OCI-LY7 (cell line): ENCODE results near the gene IFNK. TPM values are rescaled to one million over a fixed set of nuclear protein-coding genes. Genes with fewer than 3 reads are reported as not detected.

Source experiments
- Bru-seq: library from RNA; stranded (reverse); fragments of 400-500 nt; gene quantifications from one replicate; lab custom pipeline; 2021; lab: Mats Ljungman, UMichigan
- BruChase-seq, 2 experiments: library from RNA; stranded (reverse); fragments of 400-500 nt; gene quantifications; one replicate each; lab custom pipeline; 2021; lab: Mats Ljungman, UMichigan
- BruUV-seq: library from RNA; stranded (reverse); fragments of 400-500 nt; replicated peaks from 2 replicates; lab custom pipeline; 2021; lab: Mats Ljungman, UMichigan
- CTCF ChIA-PET: fragments of 300-600 bp; sonication (Branson Sonifier 250); formaldehyde crosslinking; loops from one replicate; lab custom pipeline; 2022; ENCODE audit warnings: antibody characterized with exemption; ENCODE audit not compliant: unreplicated experiment; lab: Charles Lee
- POLR2A ChIA-PET: fragments of 300-600 bp; sonication (Branson Sonifier 250); formaldehyde crosslinking; loops from one replicate; lab custom pipeline; 2022; ENCODE audit warnings: antibody characterized with exemption; lab: Charles Lee
- DNase-seq: peaks from one replicate; pipeline ENCODE4 v3.0.0-alpha.2; 2015; ENCODE audit warnings: low spot score
- H2AFZ ChIP-seq: fragments of 200-600 bp; sonication (generic), shearing (Covaris generic); 2 replicates; pipeline ENCODE4 v1.6.1; 2014; ENCODE audit warnings: mild to moderate bottlenecking, antibody characterized with exemption, low read length, moderate library complexity
- H3K27ac ChIP-seq: fragments of 200-600 bp; sonication (generic); 2 replicates; pipeline ENCODE4 v1.5.1; 2014; ENCODE audit warnings: mixed run types, low read depth, mild to moderate bottlenecking, moderate library complexity, low read length, inconsistent platforms; ENCODE audit not compliant: poor library complexity, severe bottlenecking
- H3K36me3 ChIP-seq: fragments of 200-600 bp; sonication (generic); 2 replicates; pipeline ENCODE4 v1.6.1; 2014; ENCODE audit warnings: mild to moderate bottlenecking, antibody characterized with exemption, low read length, moderate library complexity, mixed read lengths; ENCODE audit not compliant: insufficient read depth
- H3K4me1 ChIP-seq: fragments of 200-600 bp; sonication (generic); 2 replicates; pipeline ENCODE4 v1.5.1; 2014; ENCODE audit warnings: mild to moderate bottlenecking, low read length; ENCODE audit not compliant: insufficient read depth, poor library complexity, severe bottlenecking
- H3K4me2 ChIP-seq: fragments of 200-600 bp; sonication (generic); 2 replicates; pipeline ENCODE4 v1.6.1; 2014; ENCODE audit warnings: mild to moderate bottlenecking, low read length
- H3K4me3 ChIP-seq: fragments of 200-600 bp; sonication (generic); 2 replicates; pipeline ENCODE4 v1.5.1; 2014; ENCODE audit warnings: mild to moderate bottlenecking, low read depth, low read length; ENCODE audit not compliant: poor library complexity, severe bottlenecking
- H3K79me2 ChIP-seq: fragments of 200-600 bp; sonication (generic); 2 replicates; pipeline ENCODE4 v1.6.1; 2016; ENCODE audit warnings: low read depth, mild to moderate bottlenecking, low read length, moderate library complexity, mixed read lengths; ENCODE audit not compliant: insufficient read depth
- H3K9me2 ChIP-seq: fragments of 200-600 bp; sonication (generic); 2 replicates; pipeline ENCODE4 v1.6.1; 2016; ENCODE audit warnings: mild to moderate bottlenecking, low read length, mixed read lengths; ENCODE audit not compliant: insufficient read depth
- H3K9me3 ChIP-seq: fragments of 200-600 bp; sonication (generic); 2 replicates; pipeline ENCODE4 v1.6.1; 2014; ENCODE audit warnings: mild to moderate bottlenecking, mixed run types, low read length, mixed read lengths
- H4K20me1 ChIP-seq: fragments of 200-600 bp; sonication (generic); 2 replicates; pipeline ENCODE4 v1.6.1; 2014; ENCODE audit warnings: mild to moderate bottlenecking, antibody characterized with exemption, low read length, moderate library complexity, mixed read lengths; ENCODE audit not compliant: insufficient read depth
- EZH2phosphoT487 ChIP-seq: fragments of 200-600 bp; sonication (generic); IDR thresholded peaks from 2 replicates; pipeline ENCODE4 v1.6.1; 2018; ENCODE audit warnings: low read depth, borderline replicate concordance, mild to moderate bottlenecking, mixed run types, antibody characterized with exemption, low read length, moderate library complexity, mixed read lengths
- intact Hi-C: fragments of 100-400 bp; cut with micrococcal nuclease; formaldehyde crosslinking; loops from one replicate; pipeline ENCODE4 v1.10.0; 2022; ENCODE audit not compliant: unreplicated experiment
- long read RNA-seq: library from polyadenylated mRNA; stranded (forward); transcript quantifications from one replicate; pipeline ENCODE4 v2.0.0, GENCODE V29; 2022
- total RNA-seq, 2 experiments: library from RNA; depleted of rRNA in 1 of 2; stranded (reverse); fragments of >200 nt in 1 of 2; shearing (Covaris generic) in 1 of 2; gene quantifications; 2 replicates each; pipeline ENCODE4 v1.2.3, GENCODE V29; 2014 to 2022
- TF ChIP-seq, protein P1 (sequence below): fragments of 200-600 bp; sonication (generic); conservative IDR thresholded peaks from 2 replicates; pipeline ENCODE4 v1.5.1; 2014; ENCODE audit warnings: mild to moderate bottlenecking, antibody characterized with exemption, low read length, moderate library complexity, mixed read lengths

IFNK gene, protein sequence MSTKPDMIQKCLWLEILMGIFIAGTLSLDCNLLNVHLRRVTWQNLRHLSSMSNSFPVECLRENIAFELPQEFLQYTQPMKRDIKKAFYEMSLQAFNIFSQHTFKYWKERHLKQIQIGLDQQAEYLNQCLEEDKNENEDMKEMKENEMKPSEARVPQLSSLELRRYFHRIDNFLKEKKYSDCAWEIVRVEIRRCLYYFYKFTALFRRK
- not detected in 2 replicates for total RNA-seq (2014; rRNA removed; shearing (Covaris generic))
- not detected in 2 replicates for total RNA-seq (2022)
- not detected for Bru-seq, nascent RNA
- BruChase-seq, experiment 1, labeled RNA remaining after a 6-hour chase = not detected
- BruChase-seq, experiment 2, labeled RNA remaining after a 2-hour chase = not detected
- long read RNA-seq = 0 reads

DNA sequence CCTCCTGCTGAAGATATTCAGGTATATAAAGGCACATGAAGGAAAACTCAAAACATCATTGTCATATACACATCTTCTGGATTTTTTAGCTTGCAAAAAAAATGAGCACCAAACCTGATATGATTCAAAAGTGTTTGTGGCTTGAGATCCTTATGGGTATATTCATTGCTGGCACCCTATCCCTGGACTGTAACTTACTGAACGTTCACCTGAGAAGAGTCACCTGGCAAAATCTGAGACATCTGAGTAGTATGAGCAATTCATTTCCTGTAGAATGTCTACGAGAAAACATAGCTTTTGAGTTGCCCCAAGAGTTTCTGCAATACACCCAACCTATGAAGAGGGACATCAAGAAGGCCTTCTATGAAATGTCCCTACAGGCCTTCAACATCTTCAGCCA, at the start of gene IFNK:
TSS of gene IFNK (plus strand) at position 55 of the 400 bp plus-strand sequence. CDS start at position 102, 47 bp downstream.
- intact Hi-C loops = no loop called here
- Histone ChIP-seq H3K9me3 (no peaks in the 10 kb centered on the region), H3K36me3 (no peaks in the 10 kb centered on the region), H3K9me2 (no peaks in the 10 kb centered on the region), H4K20me1 (no peaks in the 10 kb centered on the region), H3K4me2 (no peak within 1 kb of the TSS), H3K4me3 (no peak within 1 kb of the TSS), H2AFZ (no peak within 1 kb of the TSS), H3K4me1 (peaks cover 2% of the 10 kb centered on the region), H3K27ac (no peak within 1 kb of the TSS), H3K79me2 (no peaks in the 10 kb centered on the region)
- no peak for TF ChIP-seq EZH2phosphoT487
- TF ChIP-seq, protein P1, sequence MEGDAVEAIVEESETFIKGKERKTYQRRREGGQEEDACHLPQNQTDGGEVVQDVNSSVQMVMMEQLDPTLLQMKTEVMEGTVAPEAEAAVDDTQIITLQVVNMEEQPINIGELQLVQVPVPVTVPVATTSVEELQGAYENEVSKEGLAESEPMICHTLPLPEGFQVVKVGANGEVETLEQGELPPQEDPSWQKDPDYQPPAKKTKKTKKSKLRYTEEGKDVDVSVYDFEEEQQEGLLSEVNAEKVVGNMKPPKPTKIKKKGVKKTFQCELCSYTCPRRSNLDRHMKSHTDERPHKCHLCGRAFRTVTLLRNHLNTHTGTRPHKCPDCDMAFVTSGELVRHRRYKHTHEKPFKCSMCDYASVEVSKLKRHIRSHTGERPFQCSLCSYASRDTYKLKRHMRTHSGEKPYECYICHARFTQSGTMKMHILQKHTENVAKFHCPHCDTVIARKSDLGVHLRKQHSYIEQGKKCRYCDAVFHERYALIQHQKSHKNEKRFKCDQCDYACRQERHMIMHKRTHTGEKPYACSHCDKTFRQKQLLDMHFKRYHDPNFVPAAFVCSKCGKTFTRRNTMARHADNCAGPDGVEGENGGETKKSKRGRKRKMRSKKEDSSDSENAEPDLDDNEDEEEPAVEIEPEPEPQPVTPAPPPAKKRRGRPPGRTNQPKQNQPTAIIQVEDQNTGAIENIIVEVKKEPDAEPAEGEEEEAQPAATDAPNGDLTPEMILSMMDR = no peak
- no TSS peak for BruUV-seq
- ChIA-PET POLR2A (interaction anchor here (0.7 kb wide), 1 partner anchor 140 kb away, joined by 5 read pairs; no protein-coding TSS in a partner anchor), CTCF (no interaction called here)
- no peak for DNase-seq

DNA sequence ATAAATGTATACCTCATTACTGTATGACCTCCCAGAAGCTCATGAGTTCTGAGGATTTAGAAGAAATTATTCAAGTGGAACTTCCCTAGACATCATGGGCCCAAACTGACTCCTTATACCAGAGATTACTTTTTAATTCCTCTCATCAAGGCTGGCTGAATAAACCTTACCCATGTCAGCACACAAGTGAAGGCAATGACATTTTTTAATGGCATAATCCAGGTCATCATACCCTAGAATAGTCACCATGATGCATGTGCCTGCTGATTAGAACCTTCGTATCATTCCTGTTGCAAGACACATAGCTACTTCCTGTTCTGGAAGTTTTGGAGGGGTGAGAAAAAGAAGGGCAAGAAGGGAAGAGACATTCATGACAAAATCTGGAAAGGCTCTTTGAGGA, 49.8 kb upstream of the IFNK start:
- POLR2A ChIA-PET = interaction anchor here (0.9 to 1.1 kb wide), 2 partner anchors 24 to 48 kb away, joined by 3 to 6 read pairs; no protein-coding TSS in a partner anchor
- no TSS peak for BruUV-seq
- no peaks in the 10 kb centered on the region for H3K9me2 ChIP-seq

More for the DNA sequence above, 49.8 kb upstream of the IFNK start:
- TF ChIP-seq, protein P1 = no peak
- no peak for TF ChIP-seq EZH2phosphoT487
- intact Hi-C loops = no loop called here
- Histone ChIP-seq H3K4me2 (no peak overlapping the region), H3K4me3 (no peak overlapping the region), H3K4me1 (no peaks in the 10 kb centered on the region), H4K20me1 (no peaks in the 10 kb centered on the region), H2AFZ (no peak overlapping the region), H3K9me3 (no peaks in the 10 kb centered on the region), H3K79me2 (no peaks in the 10 kb centered on the region), H3K36me3 (no peaks in the 10 kb centered on the region), H3K27ac (no peak overlapping the region)
- DNase-seq = no peak
- CTCF ChIA-PET = no interaction called here
